Nephron (organoid): ENCODE measurements around the gene XXYLT1.
"Not testable (repeated sequence)": the region's sequence is repeated elsewhere in the genome, so short reads cannot be mapped to it uniquely, and the experiment has no call there.

Source experiments
- H3K27ac Mint-ChIP-seq, 3 experiments: 2 replicates each; pipeline ENCODE4 v1.8.0; 2020; ENCODE audit warnings: mixed read lengths in 3 of 3, mild to moderate bottlenecking in 2 of 3, moderate library complexity in 1 of 3
- H3K27me3 Mint-ChIP-seq: 2 replicates; pipeline ENCODE4 v1.8.0; 2021; ENCODE audit warnings: low read depth, mild to moderate bottlenecking, moderate library complexity, mixed read lengths
- H3K36me3 Mint-ChIP-seq: 2 replicates; pipeline ENCODE4 v1.8.0; 2020; ENCODE audit warnings: low read depth, mixed read lengths
- H3K4me1 Mint-ChIP-seq: 2 replicates; pipeline ENCODE4 v1.8.0; 2020; ENCODE audit warnings: mixed read lengths
- H3K4me3 Mint-ChIP-seq, 3 experiments: 2 replicates each; pipeline ENCODE4 v1.8.0; 2020; ENCODE audit warnings: mild to moderate bottlenecking in 3 of 3, mixed read lengths in 3 of 3, moderate library complexity in 2 of 3
- H3K9me3 Mint-ChIP-seq: 2 replicates; pipeline ENCODE4 v1.8.0; 2020; ENCODE audit warnings: mixed read lengths
- TF ChIP-seq, protein P1 (sequence below), 3 experiments: fragments of 200-600 bp; sonication (generic); IDR thresholded peaks; one replicate each; pipeline ENCODE4 v1.5.0; 2021; ENCODE audit warnings: antibody characterized with exemption in 3 of 3; ENCODE audit not compliant: unreplicated experiment in 3 of 3

The XXYLT1 gene

DNA sequence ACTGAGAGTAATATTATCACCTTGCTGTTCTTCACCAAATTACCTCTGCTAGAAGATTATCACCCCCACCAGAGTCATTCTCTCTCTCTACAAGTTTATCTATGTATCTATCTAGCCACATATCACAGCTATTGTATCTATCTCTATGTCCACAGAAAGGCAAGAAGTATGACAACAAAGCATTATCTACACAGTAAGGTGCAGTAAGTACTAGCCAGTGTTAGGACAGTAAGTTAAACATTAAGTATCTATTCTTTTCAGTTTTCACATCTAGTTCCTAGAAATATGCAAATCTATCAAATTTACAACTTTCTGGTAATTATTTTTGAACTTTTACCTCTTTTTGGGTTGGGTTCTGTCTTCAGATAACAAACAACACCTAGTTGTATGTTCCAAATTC lies 26.5 kb upstream of the XXYLT1 start:
- H3K4me1 Mint-ChIP-seq = no peaks in the 10 kb centered on the region
- no peaks in the 10 kb centered on the region for H3K27me3 Mint-ChIP-seq
- no peak overlapping the region for H3K4me3 Mint-ChIP-seq
- peaks cover 58% of the 10 kb centered on the region for H3K36me3 Mint-ChIP-seq
- H3K27ac Mint-ChIP-seq = no peak overlapping the region
- TF ChIP-seq, protein P1, sequence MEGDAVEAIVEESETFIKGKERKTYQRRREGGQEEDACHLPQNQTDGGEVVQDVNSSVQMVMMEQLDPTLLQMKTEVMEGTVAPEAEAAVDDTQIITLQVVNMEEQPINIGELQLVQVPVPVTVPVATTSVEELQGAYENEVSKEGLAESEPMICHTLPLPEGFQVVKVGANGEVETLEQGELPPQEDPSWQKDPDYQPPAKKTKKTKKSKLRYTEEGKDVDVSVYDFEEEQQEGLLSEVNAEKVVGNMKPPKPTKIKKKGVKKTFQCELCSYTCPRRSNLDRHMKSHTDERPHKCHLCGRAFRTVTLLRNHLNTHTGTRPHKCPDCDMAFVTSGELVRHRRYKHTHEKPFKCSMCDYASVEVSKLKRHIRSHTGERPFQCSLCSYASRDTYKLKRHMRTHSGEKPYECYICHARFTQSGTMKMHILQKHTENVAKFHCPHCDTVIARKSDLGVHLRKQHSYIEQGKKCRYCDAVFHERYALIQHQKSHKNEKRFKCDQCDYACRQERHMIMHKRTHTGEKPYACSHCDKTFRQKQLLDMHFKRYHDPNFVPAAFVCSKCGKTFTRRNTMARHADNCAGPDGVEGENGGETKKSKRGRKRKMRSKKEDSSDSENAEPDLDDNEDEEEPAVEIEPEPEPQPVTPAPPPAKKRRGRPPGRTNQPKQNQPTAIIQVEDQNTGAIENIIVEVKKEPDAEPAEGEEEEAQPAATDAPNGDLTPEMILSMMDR (IDR thresholded peaks at IDR 0.05; ENCODE audit: unreplicated experiment in 3 of 3) = no peak
- no peaks in the 10 kb centered on the region for H3K9me3 Mint-ChIP-seq

DNA sequence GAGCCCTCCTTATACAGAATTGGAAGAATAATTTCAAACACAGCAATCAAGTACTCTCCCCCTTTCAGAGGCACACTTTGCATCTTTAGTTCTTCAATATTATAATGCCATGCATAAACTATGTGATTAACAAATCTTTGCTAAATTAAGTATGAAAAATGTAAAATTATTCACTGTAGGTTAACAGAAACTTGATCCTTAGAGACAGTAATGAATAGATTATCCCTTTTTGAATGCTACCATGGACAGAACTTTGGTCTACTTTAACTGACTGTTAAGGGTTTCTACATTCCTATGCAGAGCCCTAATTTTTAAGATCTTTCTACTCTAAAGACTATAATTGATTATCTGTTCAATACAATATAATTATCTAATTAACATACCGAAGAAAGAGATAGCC lies 25.7 kb upstream of the XXYLT1 start:
- TF ChIP-seq, protein P1 (IDR thresholded peaks at IDR 0.05; ENCODE audit: unreplicated experiment in 3 of 3) = no peak
- H3K27ac Mint-ChIP-seq = no peak overlapping the region
- H3K4me3 Mint-ChIP-seq = no peak overlapping the region
- H3K9me3 Mint-ChIP-seq = no peaks in the 10 kb centered on the region
- peaks cover 60% of the 10 kb centered on the region for H3K36me3 Mint-ChIP-seq
- no peaks in the 10 kb centered on the region for H3K4me1 Mint-ChIP-seq
- no peaks in the 10 kb centered on the region for H3K27me3 Mint-ChIP-seq

DNA sequence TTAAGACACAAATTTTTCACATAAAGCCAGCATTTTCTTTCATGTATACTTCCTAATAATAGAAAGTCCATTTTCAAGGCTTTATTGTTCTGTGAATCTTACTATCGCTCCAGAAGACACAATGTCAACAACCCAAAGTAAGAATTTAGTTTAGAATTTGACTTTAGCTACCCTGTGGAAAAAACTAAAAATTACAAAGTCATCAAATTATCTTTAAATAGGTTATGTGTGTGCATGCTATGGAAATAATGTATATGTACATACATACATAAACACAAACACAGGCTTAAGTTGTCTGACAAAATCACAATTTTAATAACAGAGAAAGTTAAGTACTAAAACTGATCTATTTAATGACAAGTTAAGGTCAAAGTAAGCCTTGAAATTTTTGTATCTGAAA lies 20.2 kb upstream of the XXYLT1 start:
- peaks cover 47% of the 10 kb centered on the region for H3K36me3 Mint-ChIP-seq
- no peak overlapping the region for H3K4me3 Mint-ChIP-seq
- H3K27me3 Mint-ChIP-seq = no peaks in the 10 kb centered on the region
- H3K27ac Mint-ChIP-seq = no peak overlapping the region
- H3K9me3 Mint-ChIP-seq = no peaks in the 10 kb centered on the region
- TF ChIP-seq, protein P1 (IDR thresholded peaks at IDR 0.05; ENCODE audit: unreplicated experiment in 3 of 3) = no peak
- H3K4me1 Mint-ChIP-seq = no peaks in the 10 kb centered on the region

DNA sequence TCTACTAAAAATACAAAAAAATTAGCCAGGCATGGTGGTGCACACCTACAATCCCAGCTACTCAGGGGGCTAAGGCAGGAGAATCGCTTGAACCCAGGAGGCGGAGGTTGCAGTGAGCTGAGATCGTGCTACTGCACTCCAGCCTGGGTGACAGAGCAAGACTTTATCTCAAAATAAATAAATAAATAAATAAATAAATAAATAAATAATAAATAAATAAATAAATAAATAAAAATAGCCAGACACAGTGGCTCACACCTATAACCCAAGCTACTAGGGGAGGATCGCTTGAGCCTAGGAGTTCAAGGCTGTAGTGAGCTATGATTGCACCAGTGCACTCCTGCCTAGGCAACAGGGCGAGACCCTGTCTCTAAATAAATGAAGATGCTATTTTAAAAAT lies 19.7 kb upstream of the XXYLT1 start:
- H3K27me3 Mint-ChIP-seq, H3K4me1 Mint-ChIP-seq, H3K9me3 Mint-ChIP-seq, H3K4me3 Mint-ChIP-seq, H3K27ac Mint-ChIP-seq: not testable (repeated sequence)
- peaks cover 44% of the 10 kb centered on the region for H3K36me3 Mint-ChIP-seq

DNA sequence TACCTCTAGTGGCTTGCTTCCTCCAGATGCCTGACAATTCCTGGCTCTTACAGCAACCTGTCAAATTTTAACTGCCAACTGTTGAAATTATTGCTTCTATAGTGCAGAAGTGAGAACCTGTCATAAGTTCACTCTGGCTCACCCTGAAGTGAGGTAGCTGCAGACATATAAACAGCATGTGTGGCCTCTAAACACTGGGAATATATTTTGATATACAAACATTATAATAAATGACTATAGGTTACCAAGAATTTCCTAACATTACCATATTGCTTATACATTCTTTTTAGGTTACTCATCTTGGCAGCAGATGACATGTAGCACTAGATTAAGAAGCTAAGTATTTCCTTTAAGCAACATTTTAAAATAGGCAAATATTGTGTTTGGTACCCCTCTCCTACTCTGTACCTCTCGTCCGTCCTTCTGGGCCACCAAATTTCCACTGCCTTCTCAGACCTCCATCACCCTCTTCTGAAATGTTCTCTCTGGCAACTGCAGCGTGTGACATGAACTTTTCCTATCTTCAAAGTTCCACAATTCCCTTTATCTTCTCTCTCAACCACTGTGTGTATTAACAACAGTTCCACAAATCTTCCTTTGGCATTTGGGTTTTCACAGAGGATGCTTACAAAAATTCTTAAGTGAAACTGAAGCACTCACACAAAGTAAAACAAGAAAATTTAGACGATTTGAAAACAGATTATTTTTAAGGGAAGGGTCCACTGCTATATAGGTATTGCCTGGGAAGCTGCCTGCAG lies 15.3 kb upstream of the XXYLT1 start:
- H3K9me3 Mint-ChIP-seq = no peaks in the 10 kb centered on the region
- TF ChIP-seq, protein P1 (IDR thresholded peaks at IDR 0.05; ENCODE audit: unreplicated experiment in 3 of 3) = no peak
- H3K27me3 Mint-ChIP-seq = no peaks in the 10 kb centered on the region
- no peak overlapping the region for H3K27ac Mint-ChIP-seq
- H3K4me3 Mint-ChIP-seq = no peak overlapping the region
- H3K4me1 Mint-ChIP-seq = no peaks in the 10 kb centered on the region
- peaks cover 36% of the 10 kb centered on the region for H3K36me3 Mint-ChIP-seq

DNA sequence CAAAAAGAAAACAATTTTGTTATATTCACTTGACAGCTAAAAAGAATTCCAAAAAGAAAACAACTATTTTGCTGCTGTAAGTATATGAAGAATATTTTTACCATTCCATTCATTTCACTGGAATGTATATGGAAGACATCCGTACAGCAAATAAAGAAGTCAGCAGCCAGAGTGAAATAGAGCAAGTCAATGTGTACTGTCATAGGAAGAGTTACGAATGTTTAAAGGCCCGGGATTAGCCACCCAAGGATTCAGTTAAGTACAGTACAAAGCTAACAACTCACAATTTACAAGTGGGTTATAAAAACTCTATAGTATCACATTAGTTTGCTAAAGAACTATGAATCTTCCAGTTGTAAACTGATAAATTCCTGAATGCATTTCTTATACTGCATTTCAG lies 14.4 kb upstream of the XXYLT1 start:
- Mint-ChIP-seq H3K36me3 (peaks cover 36% of the 10 kb centered on the region), H3K4me3 (no peak overlapping the region), H3K27ac (no peak overlapping the region), H3K9me3 (no peaks in the 10 kb centered on the region), H3K4me1 (no peaks in the 10 kb centered on the region), H3K27me3 (no peaks in the 10 kb centered on the region)
- TF ChIP-seq, protein P1 (IDR thresholded peaks at IDR 0.05; ENCODE audit: unreplicated experiment in 3 of 3) = no peak
